ENCODE data around the gene SOD2. TPM values are rescaled to one million over a fixed set of nuclear protein-coding genes. Genes with fewer than 3 reads are reported as not detected.
A peak's percentile ranks its signal among the peaks of the same experiment; 100 is the strongest.
"Not testable (repeated sequence)": the region's sequence is repeated elsewhere in the genome, so short reads cannot be mapped to it uniquely, and the experiment has no call there.

The SOD2 gene
- total RNA-seq, 6 donors from 2014 or later: 116 to 478 (median 295) TPM

DNA sequence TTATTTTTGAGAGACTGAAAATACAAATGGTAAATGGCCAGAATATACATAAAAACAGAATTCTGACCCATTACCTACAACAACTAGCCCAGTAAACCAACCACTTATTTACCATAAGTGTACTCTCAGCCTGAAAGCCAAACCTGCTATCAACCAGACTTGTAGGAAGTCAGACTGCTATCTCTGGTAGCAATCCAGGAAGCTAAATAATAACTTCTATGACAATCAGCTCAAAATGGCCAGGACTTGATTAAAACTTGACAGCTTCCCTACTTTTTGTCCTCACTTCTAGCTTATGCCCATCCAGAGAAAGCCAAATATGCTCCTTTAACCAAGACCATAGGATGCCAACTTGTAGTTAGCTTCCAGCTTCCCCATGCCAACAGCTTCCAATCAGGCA, 29.6 kb upstream of the SOD2 start:
- no peaks in the 10 kb centered on the region for H3K9me3 ChIP-seq
- no peaks in the 10 kb centered on the region for H3K36me3 ChIP-seq
- no peaks in the 10 kb centered on the region for H3K27me3 ChIP-seq
- TF ChIP-seq, protein P1, sequence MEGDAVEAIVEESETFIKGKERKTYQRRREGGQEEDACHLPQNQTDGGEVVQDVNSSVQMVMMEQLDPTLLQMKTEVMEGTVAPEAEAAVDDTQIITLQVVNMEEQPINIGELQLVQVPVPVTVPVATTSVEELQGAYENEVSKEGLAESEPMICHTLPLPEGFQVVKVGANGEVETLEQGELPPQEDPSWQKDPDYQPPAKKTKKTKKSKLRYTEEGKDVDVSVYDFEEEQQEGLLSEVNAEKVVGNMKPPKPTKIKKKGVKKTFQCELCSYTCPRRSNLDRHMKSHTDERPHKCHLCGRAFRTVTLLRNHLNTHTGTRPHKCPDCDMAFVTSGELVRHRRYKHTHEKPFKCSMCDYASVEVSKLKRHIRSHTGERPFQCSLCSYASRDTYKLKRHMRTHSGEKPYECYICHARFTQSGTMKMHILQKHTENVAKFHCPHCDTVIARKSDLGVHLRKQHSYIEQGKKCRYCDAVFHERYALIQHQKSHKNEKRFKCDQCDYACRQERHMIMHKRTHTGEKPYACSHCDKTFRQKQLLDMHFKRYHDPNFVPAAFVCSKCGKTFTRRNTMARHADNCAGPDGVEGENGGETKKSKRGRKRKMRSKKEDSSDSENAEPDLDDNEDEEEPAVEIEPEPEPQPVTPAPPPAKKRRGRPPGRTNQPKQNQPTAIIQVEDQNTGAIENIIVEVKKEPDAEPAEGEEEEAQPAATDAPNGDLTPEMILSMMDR (IDR thresholded peaks at IDR 0.05): no peak
- no peak overlapping the region for H3K4me3 ChIP-seq
- peaks cover 6 to 17% (median 15%) of the 10 kb centered on the region in 4 donors for H3K4me1 ChIP-seq
- DNase-seq: no peak
- no peak overlapping the region for H3K27ac ChIP-seq
- no peak for ATAC-seq (ENCODE audit: low FRiP score in 2 of 2)

DNA sequence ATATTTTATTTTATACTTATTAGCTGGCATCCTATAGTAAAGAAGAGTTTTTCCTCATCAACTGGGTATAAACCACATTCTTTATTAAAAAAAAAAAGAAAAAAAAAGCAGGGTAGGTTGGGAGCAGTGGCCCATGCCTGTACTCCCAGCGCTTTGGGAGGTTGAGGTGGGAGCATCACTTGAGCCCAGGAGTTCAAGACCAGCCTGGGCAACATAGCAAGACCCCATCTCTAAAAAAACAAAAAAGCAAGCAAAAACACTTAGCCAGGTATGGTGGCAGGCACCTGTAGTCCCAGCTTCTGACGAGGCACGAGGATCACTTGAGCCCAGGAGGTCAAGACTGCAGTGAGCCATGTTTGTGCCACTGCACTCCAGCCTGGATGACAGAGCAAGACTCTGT, 28.9 kb upstream of the SOD2 start:
- ATAC-seq (ENCODE audit: low FRiP score in 2 of 2); DNase-seq; H3K36me3 ChIP-seq; H3K27ac ChIP-seq; H3K27me3 ChIP-seq; H3K4me3 ChIP-seq; H3K9me3 ChIP-seq: not testable (repeated sequence)
- WGBS, 2 donors: 97% methylated on average over 3 of the region's 3 CpGs
- peaks cover 9 to 23% (median 21%) of the 10 kb centered on the region in 4 donors for H3K4me1 ChIP-seq

DNA sequence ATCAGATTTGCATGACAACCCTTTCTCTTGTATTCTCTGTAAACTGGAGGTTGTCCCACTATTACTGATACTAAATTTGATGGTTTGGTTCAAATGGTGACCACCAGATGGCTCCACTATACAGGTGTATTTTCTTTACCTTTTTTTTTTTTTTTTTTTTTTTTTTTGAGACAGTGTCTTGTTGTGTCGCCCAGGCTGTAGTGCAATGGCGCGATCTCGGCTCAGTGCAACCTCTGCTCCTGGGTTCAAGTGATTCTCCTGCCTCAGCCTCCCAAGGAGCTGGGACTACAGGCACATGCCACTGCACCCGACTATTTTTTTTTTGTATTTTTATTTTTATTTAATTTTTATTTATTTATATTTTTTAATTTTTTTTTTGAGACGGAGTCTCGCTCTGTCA, 27.7 kb upstream of the SOD2 start:
- H3K36me3 ChIP-seq: no peaks in the 10 kb centered on the region
- no peak for TF ChIP-seq POLR2A (IDR thresholded peaks at IDR 0.05)
- TF ChIP-seq POLR2AphosphoS5 (IDR thresholded peaks at IDR 0.05): no peak
- TF ChIP-seq, protein P1 (IDR thresholded peaks at IDR 0.05): peak in 3 of 6 experiments; percentile 10 to 28 (median 25)
- H3K4me1 ChIP-seq: peaks cover 17 to 29% (median 27%) of the 10 kb centered on the region in 4 donors
- WGBS, 2 donors: 67 to 89% methylated on average over 7 of the region's 7 CpGs
- H3K9me3 ChIP-seq: no peaks in the 10 kb centered on the region
- H3K27me3 ChIP-seq: no peaks in the 10 kb centered on the region
- ATAC-seq (ENCODE audit: low FRiP score in 2 of 2) (no peak), DNase-seq (no peak)
- H3K4me3 ChIP-seq: no peak overlapping the region
- no peak overlapping the region for H3K27ac ChIP-seq

DNA sequence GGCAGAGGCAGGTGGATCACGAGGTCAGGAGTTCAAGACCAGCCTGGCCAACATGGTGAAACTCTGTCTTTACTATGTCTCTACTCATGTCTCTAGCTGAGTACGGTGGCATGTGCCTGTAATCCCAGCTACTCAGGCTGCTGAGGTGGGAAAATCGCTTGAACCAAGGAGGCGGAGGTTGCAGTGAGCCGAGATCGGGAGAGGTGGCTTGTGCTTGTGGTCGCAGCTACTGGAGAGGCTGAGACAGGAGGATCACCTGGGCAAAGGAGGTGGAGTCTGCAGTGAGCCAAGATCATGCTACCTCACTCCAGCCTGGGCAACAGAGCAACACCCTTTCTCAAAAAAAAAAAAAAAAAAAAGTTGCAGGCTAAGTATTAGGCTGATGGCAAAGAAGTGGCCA, 26.2 kb upstream of the SOD2 start:
- Histone ChIP-seq H3K27me3 (no peaks in the 10 kb centered on the region), H3K9me3 (no peaks in the 10 kb centered on the region), H3K36me3 (no peaks in the 10 kb centered on the region), H3K4me3 (no peak overlapping the region), H3K27ac (no peak overlapping the region), H3K4me1 (peaks cover 23 to 29% (median 28%) of the 10 kb centered on the region in 4 donors)
- DNase-seq: no peak
- 97% methylated on average over 7 of the region's 7 CpGs for WGBS, 2 donors
- ATAC-seq (ENCODE audit: low FRiP score in 2 of 2): no peak
- TF ChIP-seq POLR2A (IDR thresholded peaks at IDR 0.05) (no peak), EP300 (IDR thresholded peaks at IDR 0.05) (no peak), POLR2AphosphoS5 (IDR thresholded peaks at IDR 0.05) (no peak)
- TF ChIP-seq, protein P1 (IDR thresholded peaks at IDR 0.05): no peak

- Histone ChIP-seq H3K9me3 (no peaks in the 10 kb centered on the region), H3K4me3 (no peak overlapping the region), H3K4me1 (peaks cover 23 to 29% (median 28%) of the 10 kb centered on the region in 4 donors), H3K27me3 (no peaks in the 10 kb centered on the region), H3K36me3 (no peaks in the 10 kb centered on the region), H3K27ac (no peak overlapping the region)
- TF ChIP-seq, protein P1 (IDR thresholded peaks at IDR 0.05): no peak
- TF ChIP-seq POLR2AphosphoS5 (IDR thresholded peaks at IDR 0.05) (no peak), EP300 (IDR thresholded peaks at IDR 0.05) (no peak), POLR2A (IDR thresholded peaks at IDR 0.05) (no peak)
- ATAC-seq (ENCODE audit: low FRiP score in 2 of 2) (no peak), DNase-seq (no peak)
- 68 to 74% methylated on average over 3 of the region's 3 CpGs for WGBS, 2 donors
Observed at GRCh38 chr6:159718634-159719033, 25.6 kb upstream of the SOD2 start.
